HG03342 (cell line): ENCODE measurements around the gene FMNL1.

Experiments
- ATAC-seq: cut with Tn5 transposase; IDR thresholded peaks from one replicate; pipeline ENCODE4 v1.9.1; 2021; ENCODE audit warnings: mild to moderate bottlenecking, moderate library complexity; ENCODE audit not compliant: unreplicated experiment

The FMNL1 gene

DNA sequence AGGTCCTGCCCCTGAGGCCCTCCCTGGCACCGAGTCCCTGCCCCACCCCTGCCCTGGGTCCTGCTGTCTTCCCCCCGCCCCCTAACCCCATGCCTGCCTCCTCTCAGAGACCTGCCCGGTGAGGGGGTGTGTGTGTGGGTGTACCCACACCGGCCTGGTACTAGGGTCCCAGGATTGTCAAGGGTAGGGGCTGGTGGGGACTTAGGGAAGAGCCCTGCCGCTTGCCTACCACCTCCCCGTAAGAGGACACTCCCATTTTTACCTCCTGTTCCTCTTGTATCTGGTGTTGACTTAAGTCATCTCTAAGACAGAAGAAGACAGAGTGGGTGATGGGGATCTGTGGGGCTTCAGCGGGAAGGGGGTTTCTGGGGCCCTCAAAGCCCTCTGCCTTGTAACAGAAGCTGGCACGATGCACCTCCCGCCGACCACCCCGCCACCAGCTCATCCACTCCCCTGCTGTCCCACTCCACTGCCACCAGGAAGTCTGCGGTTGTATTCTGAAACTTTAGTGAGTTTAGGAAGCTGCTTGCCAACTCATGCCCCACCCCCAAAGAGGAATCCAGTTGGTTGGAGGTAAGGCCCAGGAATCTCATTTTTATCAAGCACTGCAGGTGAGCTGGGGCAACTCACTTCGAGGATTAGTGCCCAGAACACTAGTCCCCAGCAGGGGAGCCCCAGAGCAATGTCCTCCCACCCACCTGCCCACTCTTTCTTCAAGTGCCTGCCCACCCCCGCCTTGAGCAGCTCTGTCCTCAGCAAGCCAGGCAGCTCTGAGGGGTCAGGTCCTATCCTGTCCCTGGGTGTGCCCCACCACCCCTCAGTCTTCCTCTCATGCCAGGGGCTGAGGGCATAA lies 34.7 kb downstream of the FMNL1 start:
- ATAC-seq, result no peak

DNA sequence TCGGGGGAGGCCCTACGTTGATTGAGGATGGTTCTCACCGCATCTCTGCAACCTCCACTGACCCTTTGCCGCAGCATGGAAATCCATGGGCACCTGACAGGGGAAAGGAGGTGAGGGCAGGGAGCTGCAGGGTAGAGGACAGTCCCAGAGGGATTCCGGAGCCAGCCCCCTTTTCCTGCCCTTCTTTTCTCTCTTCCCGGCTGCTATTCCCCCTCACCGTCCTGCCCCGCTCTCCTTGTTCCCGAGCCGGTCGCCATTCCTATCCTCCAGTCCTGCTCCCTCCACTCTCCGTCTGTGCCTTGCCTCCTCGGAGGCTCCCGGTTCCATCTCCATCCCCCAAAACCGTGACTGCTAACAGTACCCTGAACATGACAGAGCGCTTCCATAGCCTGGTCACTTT lies 35.4 kb downstream of the FMNL1 start:
- no peak for ATAC-seq

DNA sequence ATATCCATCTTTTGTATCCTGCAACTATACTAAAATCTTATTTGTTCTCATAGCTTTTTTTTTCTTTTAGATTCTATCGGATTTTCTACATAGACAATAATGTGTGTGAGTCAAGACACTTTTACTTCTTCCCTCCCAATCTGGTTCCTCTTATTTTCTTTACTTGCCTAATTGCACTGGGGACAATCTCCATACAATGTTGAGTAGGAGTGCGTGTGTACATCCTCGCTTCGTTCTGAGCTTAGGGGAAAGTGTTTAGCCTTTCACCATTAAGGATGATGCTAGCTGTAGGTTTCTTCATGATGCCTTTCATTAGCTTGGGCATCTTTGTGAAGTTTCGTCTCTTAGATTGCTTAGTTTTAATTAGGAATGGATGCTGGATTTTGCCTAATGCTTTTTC lies 37.3 kb downstream of the FMNL1 start:
- ATAC-seq, result no peak

DNA sequence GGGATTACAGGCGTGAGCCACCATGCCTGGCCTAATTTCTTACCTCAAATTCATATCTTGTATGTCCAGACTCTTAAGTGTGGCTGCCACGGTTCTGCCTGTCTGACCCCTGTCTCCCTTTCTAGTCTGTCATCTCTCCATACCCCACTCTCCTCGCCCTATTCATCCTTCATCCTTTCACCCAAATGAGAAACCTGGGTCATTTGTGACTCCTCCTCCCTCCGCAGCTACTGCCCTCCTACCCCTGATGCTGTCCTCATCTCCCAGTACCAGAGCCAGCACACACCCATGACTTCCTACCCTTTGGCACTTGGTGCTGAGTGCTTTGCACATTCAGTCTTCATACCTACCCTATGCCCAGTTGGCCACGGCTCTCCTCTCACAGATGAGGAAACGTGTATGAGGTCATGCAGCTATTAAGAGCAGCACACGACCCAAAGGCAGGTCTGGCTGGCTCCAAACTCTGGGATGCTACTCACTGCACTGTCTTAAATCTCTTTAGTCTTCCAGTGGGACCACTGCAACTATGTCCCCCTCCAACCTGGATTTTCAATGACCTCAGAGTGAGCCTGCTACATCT lies 38.6 kb downstream of the FMNL1 start:
- ATAC-seq, result no peak

DNA sequence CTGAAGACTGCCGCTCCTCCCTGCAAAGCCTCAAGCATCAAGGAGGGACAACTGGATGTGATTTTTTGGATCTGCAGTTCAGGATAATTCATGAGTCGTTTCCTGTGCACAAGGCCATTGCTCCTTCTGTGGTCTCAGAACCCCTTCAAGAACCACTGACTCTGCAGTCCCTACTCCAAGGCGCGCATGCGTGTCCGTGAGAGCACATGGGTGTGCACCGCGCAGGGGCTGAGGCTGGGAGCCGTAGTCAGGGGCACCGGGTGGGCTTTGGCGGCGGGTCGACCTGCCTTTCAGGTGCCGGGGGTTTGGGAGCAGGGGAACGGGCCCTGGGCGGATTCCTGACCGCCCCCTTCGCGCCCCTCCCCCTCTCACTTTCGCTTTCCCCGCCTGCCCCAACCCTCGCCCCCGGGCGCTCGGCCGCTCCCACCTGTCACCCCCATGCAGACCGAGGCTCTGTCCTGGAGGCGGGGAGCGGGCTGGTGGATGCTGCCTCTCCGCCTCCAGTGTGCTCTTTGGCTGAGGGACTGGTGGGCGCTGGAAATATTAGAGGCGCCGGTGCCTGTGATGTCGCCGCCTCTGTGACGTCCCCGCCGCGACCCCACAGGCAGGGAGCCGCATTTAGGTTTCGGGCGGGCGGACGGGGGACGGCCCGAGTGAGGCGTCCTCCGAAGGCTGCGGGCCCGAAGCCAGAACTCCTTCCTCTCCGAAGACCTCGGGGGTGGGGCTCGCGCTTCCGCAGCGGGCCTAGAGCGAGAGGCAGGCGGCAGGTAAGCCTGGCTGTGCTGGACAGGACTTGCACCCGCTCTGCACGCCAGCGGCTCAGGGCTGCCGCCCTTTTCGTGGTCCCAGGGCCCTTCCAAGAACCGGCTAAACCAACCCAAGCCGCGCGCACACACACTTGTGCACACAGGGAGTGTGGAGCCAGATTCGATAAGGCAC lies 40.2 kb downstream of the FMNL1 start, which contains the start of gene SPATA32:
SPATA32 (minus strand) TSS at position 518 of the 939 bp plus-strand sequence; CDS start at position 440, 78 bp downstream.
- ATAC-seq, result no peak

DNA sequence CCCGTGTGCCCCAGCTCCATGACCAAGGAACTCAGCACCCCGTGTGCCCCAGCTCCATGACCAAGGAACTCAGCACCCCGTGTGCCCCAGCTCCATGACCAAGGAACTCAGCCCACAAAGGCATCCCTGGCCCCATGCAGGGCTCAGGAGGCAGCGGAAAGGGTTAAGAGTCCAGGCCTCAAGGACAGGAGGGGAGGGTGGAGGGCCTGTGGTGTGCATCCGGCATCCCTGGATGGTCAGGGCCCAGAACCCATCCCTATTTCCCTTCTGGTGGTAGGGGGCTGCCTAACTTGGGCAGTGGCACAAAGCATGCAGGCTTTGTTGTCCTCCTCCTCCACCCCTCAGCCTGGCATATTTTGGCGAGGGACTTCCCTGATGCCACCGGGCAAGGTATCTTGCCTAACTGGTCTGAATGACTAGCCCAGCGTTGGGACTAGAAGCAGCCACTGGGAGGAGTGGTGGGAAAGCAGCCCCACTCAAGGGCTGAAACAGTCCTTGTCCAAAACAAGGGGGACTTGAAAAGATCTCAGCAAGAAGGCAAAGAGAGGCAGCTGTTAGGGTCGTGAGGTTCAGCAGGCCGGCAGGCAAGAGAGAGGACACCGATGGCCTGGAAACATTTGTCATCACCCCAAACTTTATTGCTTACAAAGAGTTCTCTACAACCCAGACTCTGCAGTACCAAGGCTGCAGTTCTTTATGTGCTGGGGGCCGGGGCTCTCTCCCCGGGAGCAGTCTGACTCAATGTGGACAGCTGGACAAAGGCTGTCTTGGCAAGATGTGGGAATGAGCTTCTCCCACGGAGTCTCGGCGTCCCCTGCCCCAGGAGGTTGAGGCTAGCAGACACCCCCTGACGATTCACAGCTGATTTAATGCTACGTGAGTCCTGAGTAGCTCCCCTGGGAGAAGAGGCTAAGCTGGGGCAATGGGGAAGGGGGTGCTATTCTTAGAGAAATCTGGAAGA lies 41.1 kb downstream of the FMNL1 start:
- ATAC-seq, result no peak

DNA sequence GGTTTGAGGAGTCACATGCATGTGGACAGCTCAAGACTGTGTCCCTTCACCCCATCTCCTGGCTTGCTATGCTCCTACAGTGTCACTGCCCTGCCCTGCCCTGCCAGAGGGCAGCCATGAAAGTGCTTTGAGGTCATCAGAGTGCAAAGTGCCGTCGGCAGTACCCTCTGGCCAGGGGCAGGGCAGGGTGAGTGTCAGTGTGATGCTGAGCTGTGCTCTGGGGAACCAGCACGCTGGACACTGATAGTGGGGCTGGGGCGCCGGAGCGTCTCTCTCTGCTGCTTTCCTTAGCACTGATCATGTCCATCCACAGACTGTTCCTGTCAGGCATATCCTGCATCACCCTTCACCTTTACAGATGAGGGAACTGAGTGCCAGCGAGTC lies 41.8 kb downstream of the FMNL1 start:
- ATAC-seq, result no peak

DNA sequence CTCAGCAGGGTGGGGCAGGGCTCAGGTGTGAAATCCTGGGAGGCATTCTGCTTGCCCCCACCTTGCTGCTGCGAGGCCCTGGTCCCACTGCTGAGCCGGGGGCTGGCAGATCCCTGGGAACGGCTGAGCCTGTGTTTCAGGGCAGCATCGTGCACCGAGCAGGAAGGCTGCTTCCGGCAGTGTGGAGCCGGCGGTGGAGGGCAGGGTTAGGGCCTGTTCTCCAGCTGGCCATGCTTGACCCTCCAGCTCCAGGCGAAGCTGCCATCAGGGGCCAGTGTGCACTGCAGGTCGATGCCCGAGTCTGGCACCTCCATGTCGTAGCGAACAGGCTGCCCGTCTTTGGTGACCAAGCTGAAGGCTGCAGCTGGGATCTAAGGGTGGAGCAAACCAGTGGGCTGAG lies 42.7 kb downstream of the FMNL1 start:
- no peak for ATAC-seq

DNA sequence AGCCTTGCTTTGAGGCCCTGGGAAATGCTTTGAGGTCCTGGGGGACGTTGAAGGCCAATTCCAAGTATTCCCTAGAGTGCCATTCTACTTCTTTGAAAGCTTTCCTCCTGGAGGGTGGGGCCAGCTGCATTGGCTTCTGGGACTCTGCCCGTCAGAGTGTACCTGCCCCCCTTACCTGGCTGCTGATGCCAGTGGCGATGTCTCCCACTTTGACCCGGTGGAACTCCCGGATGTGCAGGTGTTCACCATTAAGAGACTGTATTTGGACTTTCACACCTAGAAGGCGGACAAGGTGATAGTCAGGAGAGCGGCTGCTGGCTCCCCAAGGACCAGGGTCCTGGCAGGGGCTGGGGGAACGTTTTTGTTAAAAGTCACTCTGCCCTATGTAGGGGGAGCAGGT lies 43.3 kb downstream of the FMNL1 start:
- no peak for ATAC-seq

DNA sequence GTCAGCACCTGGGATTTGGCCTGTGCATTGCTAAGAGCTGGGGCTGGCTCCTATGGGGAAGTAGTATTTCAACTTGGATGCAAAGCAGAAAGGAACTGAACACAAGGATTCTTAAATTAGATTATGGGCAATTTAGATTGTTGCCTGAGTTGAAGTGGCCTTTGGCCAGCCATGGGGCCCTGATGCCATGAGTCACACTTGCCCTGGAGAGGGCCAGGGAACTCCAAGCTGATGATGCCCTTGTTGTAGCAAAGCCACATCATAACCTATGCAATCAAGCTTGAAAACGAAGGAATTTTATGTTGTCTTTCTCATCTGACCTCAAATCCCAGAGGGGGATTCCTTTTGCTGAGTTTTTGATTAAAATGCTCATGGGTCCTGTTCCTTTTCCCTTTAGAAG lies 44.1 kb downstream of the FMNL1 start:
- ATAC-seq, result no peak

DNA sequence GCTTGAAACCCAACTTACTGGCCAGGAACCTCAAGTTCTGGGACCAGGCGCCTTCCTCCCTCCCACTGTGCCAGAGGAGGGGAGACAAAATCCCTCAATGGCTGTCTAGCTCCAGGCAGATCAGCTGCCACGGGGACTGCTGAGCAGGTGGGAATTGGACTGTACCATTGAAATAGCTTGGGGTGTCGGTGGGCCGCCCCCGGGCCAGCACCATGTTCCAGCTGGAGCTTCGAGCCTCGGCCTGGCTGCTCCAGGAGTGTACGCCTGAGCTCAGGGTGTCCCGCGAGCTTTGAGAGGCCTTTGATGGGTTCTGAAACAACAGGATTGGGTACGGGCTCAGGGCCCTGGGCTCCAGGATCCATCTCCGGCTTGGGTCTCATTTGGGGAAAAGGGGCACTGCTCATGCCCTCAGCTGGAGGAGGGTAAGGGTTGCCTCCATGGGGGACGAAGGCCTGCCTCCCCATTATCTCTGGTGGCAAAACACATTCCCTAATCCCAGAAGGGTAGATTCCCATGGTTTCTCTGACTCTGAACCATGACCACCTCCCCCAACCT lies 44.8 kb downstream of the FMNL1 start:
- no peak for ATAC-seq

DNA sequence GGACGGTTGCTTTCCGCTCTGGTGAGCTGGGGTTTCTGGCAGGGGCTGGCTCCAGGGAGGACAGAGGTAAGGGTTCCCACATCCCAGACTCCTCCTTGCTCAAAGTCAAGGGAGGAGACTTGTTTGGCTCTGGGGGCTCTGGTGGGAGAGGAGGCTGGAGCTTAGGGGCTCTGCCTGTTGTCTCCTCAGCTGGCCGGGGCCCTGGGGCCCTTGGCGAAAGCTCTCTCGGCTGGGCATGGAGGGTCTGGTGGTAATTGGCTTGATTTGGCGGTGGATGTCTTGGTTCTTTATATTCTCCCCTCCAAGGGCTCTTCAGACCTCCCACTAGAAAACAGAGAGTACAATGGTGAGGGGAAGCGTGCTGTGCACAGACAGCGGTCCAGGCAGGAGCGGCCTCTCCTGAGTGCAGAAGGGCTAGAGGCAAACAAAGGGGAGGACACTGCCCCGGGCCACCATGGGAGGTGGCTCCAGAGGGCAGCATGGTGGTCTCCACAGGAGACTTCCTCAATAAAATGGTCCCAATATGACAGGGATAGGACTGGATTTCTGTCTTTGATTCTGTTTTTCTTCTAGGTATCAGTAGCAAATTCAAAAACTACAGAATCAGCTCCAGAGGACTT lies 45.9 kb downstream of the FMNL1 start:
- no peak for ATAC-seq

DNA sequence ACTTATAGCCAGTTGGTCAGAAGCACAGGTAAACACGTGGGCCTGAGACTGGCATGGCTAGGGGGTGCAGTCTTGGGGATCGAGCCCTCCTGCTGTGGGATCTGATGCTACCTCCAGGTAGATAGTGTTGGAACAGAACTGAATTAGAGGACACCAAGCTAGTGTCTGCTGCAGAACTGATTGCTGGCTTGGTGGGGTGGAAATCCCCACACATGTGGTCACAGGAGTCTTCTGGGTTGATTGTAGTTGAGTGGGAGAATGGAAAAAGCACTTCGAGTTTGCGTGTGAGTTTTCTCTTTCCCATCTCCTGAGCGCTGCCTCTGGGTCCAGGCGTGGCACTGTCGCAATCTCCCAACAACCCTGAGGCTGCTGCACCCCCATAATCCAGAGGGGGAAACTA lies 48.2 kb downstream of the FMNL1 start:
- ATAC-seq, result no peak

DNA sequence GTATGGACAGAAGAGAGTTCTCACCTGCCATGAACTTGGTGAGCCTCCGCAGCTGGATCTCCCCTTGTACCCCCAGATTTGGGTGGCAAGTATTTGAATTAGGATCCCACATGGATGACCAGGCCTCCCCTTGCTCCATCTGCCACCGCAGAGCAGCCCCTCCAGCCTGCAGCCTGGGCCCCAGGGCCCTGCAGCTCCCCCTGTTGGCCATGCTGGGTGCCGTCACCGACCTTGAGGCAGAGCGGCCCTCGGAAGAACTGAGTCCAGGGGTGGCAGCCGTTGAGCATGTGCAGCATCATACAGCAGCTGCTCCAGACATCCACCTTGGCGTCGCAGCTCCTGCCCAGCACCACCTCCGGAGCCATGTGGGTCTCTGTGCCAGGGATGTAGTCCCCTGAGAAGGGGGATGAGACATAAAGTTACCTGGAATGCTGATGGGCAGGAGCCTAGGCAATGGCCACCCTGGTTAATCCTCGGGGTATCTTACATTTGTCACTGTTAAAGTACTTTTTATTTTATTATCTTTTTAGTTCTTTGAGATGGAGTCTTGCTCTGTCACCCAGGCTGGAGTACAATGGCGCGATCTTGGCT lies 49.2 kb downstream of the FMNL1 start:
- ATAC-seq, result no peak

DNA sequence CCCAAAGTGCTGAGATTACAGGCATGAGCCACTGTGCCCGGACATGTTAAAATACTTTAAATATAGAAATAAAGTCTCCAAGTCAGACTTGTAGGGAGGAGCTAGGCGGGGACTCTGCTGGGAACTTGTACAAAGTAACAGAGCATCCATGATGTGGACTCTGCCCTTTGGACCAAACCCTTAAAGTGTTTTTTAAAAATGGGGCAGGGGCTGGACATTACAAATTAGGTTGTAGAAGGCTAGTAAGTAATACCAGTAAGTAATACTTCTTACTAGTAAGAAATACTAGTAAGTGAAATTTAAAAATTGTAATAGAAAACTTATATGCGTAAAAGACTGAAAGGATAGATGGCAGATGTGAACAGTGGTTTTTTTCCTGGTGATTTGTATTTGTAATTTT lies 49.9 kb downstream of the FMNL1 start:
- ATAC-seq, result no peak

DNA sequence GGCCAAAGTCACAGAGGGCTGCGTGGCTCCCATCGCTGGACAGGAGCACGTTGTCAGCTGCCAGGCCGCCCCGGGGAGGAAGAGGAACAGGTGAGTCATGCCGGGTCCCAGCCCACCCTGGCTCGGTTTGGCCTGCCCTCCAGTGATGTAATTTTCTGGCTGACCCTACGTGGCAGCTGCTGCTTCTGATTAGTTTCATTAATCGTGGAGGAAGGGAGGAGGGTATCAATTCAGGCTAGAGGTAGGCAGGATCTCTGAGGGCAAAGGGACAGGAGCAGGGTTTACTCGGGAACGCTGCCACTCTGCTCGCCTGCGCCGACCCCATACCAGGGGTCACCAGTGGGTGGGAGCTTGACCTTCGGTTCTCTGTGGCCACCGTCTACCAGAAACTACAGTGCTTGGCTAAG lies 51.9 kb downstream of the FMNL1 start:
- no peak for ATAC-seq

DNA sequence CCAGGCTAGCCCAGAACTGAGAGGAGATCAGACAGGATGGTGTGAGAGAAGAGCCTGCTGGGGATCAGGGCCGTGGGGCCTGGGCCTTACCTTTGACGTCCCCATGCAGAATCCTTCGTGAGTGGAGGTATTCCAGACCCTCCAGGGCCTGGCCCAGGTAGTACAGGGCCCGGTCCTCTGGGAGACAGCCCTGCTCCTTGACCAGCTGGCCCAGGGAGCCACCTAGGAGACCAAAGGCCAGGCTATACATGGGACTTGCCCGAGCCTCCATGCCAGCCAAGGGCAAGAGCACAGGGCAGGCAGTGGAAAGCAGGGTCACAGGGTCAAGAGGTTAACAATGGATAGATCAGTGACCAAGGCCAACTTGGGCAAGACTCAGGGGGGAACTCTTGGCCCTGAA lies 52.3 kb downstream of the FMNL1 start:
- no peak for ATAC-seq

DNA sequence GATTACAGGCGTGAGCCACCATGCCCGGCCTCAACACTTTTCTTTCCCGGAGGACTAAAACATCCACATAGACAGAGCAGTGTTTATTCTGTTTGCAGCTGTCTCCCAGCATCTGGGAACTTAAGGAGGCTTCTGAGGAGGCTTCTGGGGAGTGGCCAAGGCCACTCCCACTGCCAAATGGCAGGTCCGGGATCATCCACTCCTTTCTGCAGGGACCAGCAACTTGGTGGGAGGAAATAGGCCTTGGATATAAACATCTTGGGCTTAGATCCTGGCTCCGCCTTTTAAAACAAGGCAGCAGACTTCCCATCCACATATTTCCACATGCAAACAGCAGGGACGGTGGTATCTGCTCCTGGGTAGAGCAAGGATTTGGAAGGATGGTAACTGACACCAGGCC lies 54.3 kb downstream of the FMNL1 start:
- ATAC-seq, result no peak

DNA sequence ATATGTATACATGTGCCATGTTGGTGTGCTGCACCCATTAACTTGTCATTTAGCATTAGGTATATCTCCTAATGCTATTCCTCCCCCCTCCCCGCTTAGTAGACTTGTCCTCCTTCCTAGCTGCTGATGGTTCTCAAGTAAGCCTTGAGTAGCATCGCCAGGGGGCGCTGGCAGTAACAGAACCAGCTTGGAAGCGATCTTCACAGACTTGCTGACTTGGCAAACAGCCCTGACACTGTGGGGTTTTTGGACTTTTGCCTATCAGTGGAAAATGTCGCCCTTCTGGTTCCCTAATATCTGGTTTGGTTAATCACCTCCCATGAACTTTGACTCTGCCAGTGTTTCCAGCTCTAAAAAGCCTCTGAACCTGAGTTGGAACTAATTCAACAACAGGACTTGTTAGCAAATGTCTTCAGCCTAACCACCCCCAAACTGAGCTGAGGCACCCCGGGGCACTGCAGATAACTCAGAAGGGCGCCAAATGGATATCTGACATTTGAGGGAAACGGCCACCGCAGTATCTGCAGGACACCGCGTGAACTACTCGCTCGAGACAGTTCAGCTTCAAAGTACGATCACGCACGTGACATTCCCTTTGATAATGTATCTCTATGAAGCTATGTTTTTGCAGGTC lies 55.6 kb downstream of the FMNL1 start:
- no peak for ATAC-seq
